ENCODE measurements around the gene SYT1.

SYT1 gene

DNA sequence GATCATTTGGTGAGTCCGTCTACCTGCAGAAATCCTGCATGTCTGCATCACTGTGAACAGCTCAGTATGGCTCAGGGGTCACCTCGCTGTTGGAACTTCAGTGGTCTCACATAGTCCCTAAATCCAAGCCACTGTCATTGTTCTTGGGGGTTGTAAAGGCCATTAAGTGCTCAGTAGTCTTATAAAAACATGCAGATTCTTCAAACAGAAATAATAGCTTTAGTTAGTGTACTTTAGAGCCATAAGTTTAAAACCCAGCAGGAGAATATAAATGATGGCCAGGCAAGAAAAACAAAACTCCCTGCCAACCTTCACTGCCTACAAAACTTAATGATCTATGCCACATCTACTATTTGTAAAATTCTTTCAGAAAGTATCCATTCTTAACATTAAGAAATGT lies 396.3 kb downstream of the SYT1 start:
- POLR2A ChIA-PET = no interaction called here
- TF ChIP-seq, protein P1, sequence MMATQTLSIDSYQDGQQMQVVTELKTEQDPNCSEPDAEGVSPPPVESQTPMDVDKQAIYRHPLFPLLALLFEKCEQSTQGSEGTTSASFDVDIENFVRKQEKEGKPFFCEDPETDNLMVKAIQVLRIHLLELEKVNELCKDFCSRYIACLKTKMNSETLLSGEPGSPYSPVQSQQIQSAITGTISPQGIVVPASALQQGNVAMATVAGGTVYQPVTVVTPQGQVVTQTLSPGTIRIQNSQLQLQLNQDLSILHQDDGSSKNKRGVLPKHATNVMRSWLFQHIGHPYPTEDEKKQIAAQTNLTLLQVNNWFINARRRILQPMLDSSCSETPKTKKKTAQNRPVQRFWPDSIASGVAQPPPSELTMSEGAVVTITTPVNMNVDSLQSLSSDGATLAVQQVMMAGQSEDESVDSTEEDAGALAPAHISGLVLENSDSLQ (IDR thresholded peaks at IDR 0.05) = peak; percentile 83
- TF ChIP-seq HDGF (IDR thresholded peaks at IDR 0.05; ENCODE audit: borderline replicate concordance) (no peak), FOXA1 (IDR thresholded peaks at IDR 0.05) (0 out of 2 replicates have a peak, but pooled peaks have one; percentile 33), SUZ12 (IDR thresholded peaks at IDR 0.05) (no peak), CTBP1 (IDR thresholded peaks at IDR 0.05; ENCODE audit: borderline replicate concordance) (peak; percentile 41; the same call in 1 of the 2 replicates)
- DNase-seq (ENCODE audit: extremely low spot score) = no peak
- CTCF ChIA-PET = no interaction called here

- ChIA-PET POLR2A (no interaction called here), CTCF (no interaction called here)
- TF ChIP-seq FOXA1 (IDR thresholded peaks at IDR 0.05) = no peak
- no peak for TF ChIP-seq L3MBTL2 (conservative IDR thresholded peaks at IDR 0.05)
- TF ChIP-seq, protein P1 (IDR thresholded peaks at IDR 0.05) = no peak
- no peak for TF ChIP-seq LEF1 (IDR thresholded peaks at IDR 0.05; ENCODE audit: borderline replicate concordance)
- no peak for TF ChIP-seq FOXM1 (IDR thresholded peaks at IDR 0.05; ENCODE audit: borderline replicate concordance)
- no peak for TF ChIP-seq SP1 (IDR thresholded peaks at IDR 0.05)
- TF ChIP-seq FOXK2 (IDR thresholded peaks at IDR 0.05) = no peak
- no peak for TF ChIP-seq BHLHE40 (IDR thresholded peaks at IDR 0.05; ENCODE audit: borderline replicate concordance)
- no peak for TF ChIP-seq CTBP1 (IDR thresholded peaks at IDR 0.05; ENCODE audit: borderline replicate concordance)
- TF ChIP-seq ELF4 (IDR thresholded peaks at IDR 0.05) = no peak
- TF ChIP-seq HDGF (IDR thresholded peaks at IDR 0.05; ENCODE audit: borderline replicate concordance) = no peak
- TF ChIP-seq SUZ12 (IDR thresholded peaks at IDR 0.05) = no peak
- TF ChIP-seq TARDBP (IDR thresholded peaks at IDR 0.05) = no peak
- no peak for TF ChIP-seq ARNT (IDR thresholded peaks at IDR 0.05)
- no peak for TF ChIP-seq NFRKB (IDR thresholded peaks at IDR 0.05)
- no peak for TF ChIP-seq ZNF384 (IDR thresholded peaks at IDR 0.05)
- no peak for DNase-seq (ENCODE audit: extremely low spot score)
Measured at GRCh38 chr12:79262938-79263337, 398.4 kb downstream of the SYT1 start.

GRCh38 chr12:79266343-79267144 lies 402.0 kb downstream of the SYT1 start:
- no peak for DNase-seq (ENCODE audit: extremely low spot score)
- CTCF ChIA-PET = no interaction called here
- POLR2A ChIA-PET = no interaction called here
- TF ChIP-seq TARDBP (IDR thresholded peaks at IDR 0.05) = no peak
- TF ChIP-seq, protein P1 (IDR thresholded peaks at IDR 0.05) = peak; percentile 34; the same call in 1 of the 2 replicates

- ChIA-PET POLR2A (no interaction called here), CTCF (no interaction called here)
- TF ChIP-seq, protein P1 (IDR thresholded peaks at IDR 0.05) = no peak
- TF ChIP-seq FOXM1 (IDR thresholded peaks at IDR 0.05; ENCODE audit: borderline replicate concordance) (no peak), SUZ12 (IDR thresholded peaks at IDR 0.05) (no peak), SP1 (IDR thresholded peaks at IDR 0.05) (no peak), ARNT (IDR thresholded peaks at IDR 0.05) (no peak), HDGF (IDR thresholded peaks at IDR 0.05; ENCODE audit: borderline replicate concordance) (no peak), TARDBP (IDR thresholded peaks at IDR 0.05) (no peak)
- no peak for DNase-seq (ENCODE audit: extremely low spot score)
Measured at GRCh38 chr12:79267580-79267979, 403.0 kb downstream of the SYT1 start.

GRCh38 chr12:79274501-79275064 lies 410.0 kb downstream of the SYT1 start:
- ChIA-PET POLR2A (no interaction called here), CTCF (no interaction called here)
- no peak for DNase-seq (ENCODE audit: extremely low spot score)
- no peak for TF ChIP-seq TARDBP (IDR thresholded peaks at IDR 0.05)
- TF ChIP-seq, protein P1 (IDR thresholded peaks at IDR 0.05) = no peak
- TF ChIP-seq SUZ12 (IDR thresholded peaks at IDR 0.05) = no peak
- no peak for TF ChIP-seq ARNT (IDR thresholded peaks at IDR 0.05)
- no peak for TF ChIP-seq LEF1 (IDR thresholded peaks at IDR 0.05; ENCODE audit: borderline replicate concordance)
- no peak for TF ChIP-seq L3MBTL2 (conservative IDR thresholded peaks at IDR 0.05)
- no peak for TF ChIP-seq CTBP1 (IDR thresholded peaks at IDR 0.05; ENCODE audit: borderline replicate concordance)
- no peak for TF ChIP-seq FOXK2 (IDR thresholded peaks at IDR 0.05)
- no peak for TF ChIP-seq BHLHE40 (IDR thresholded peaks at IDR 0.05; ENCODE audit: borderline replicate concordance)
- no peak for TF ChIP-seq FOXA1 (IDR thresholded peaks at IDR 0.05)
